ENCODE measurements around the gene XIRP2. TPM values are rescaled to one million over a fixed set of nuclear protein-coding genes. Genes with fewer than 3 reads are reported as not detected.

The XIRP2 gene
- total and polyA plus RNA-seq, 10 of the 15 experiments (the other 5 are each of a cell fraction or from before 2014, with no cell fraction given) = 0.03 TPM; not detected in 9

- Histone ChIP-seq H4K20me1 (ENCODE audit: control insufficient read depth, insufficient read depth) (no peaks in the 10 kb centered on the region), H2AFZ (ENCODE audit: control insufficient read depth, low read depth, low read length) (no peak overlapping the region), H3K4me1 (ENCODE audit: control insufficient read depth, insufficient read depth, low read length) (no peaks in the 10 kb centered on the region), H3K79me2 (ENCODE audit: control insufficient read depth, insufficient read depth, low read length) (no peaks in the 10 kb centered on the region), H3K4me2 (ENCODE audit: control insufficient read depth, insufficient read depth) (no peak overlapping the region), H3K27me3 (replicated peaks in 1 of 2; ENCODE audit: control insufficient read depth in 2 of 2, insufficient read depth in 2 of 2, low read length in 1 of 2) (no peaks in the 10 kb centered on the region; a peak in 1 of 4 replicates), H3K4me3 (no peak overlapping the region), H3K27ac (ENCODE audit: control insufficient read depth, insufficient read depth) (no peak overlapping the region), H3K9ac (ENCODE audit: control insufficient read depth, insufficient read depth, low read length) (no peak overlapping the region), H3K9me3 (replicated peaks; ENCODE audit: control insufficient read depth, insufficient read depth, low read length) (no peaks in the 10 kb centered on the region), H3K36me3 (ENCODE audit: control insufficient read depth in 2 of 2, insufficient read depth in 2 of 2, low read length in 1 of 2) (no peaks in the 10 kb centered on the region)
- ChIA-PET SMC1A (ENCODE audit: uncharacterized antibody, unreplicated experiment) (no interaction called here), CTCF (interaction anchor here (0.6 to 0.7 kb wide), 2 partner anchors 123 to 158 kb away, joined by 3 to 6 read pairs; no protein-coding TSS in a partner anchor), POLR2A (interaction anchor here (0.6 kb wide), 1 partner anchor 750 kb away, joined by 3 read pairs; no protein-coding TSS in a partner anchor), RAD21 (ENCODE audit: unreplicated experiment) (no interaction called here)
- BruUV-seq (replicated peaks) = no TSS peak
- FAIRE-seq = no peak
- TF ChIP-seq PRDM15 (CRISPR knock-in tag; IDR thresholded peaks at IDR 0.05) = no peak
- TF ChIP-seq CHD2 (IDR thresholded peaks at IDR 0.05; ENCODE audit: borderline replicate concordance, low read depth, low read length) = no peak
- TF ChIP-seq TARDBP (IDR thresholded peaks at IDR 0.05; ENCODE audit: borderline replicate concordance) = no peak
- no peak for TF ChIP-seq POLR2A (IDR thresholded peaks at IDR 0.05; ENCODE audit: low read depth, low read length)
- no peak for TF ChIP-seq NFYA (IDR thresholded peaks at IDR 0.05; ENCODE audit: borderline replicate concordance, low read depth, low read length)
- DNase-seq (ENCODE audit: low read depth, low spot score) = no peak
- intact Hi-C loops (cut with micrococcal nuclease; ENCODE audit: unreplicated experiment) = no loop called here
- ATAC-seq = no peak
- in situ Hi-C loops (cut with MboI) = no loop called here
- 51% methylated on average over 3 of the region's 3 CpGs for WGBS (ENCODE audit: insufficient coverage, insufficient replicate concordance, low lambda C conversion rate, missing lambda C conversion rate)
Measured at GRCh38 chr2:167191588-167191987, 303.3 kb downstream of the XIRP2 start.
